Raji (cell line): ENCODE data around the gene ARNT2.

Experiments
- POLR2A ChIP-seq: IDR thresholded peaks from 2 replicates; pipeline ENCODE4 v1.6.1; 2011; ENCODE audit warnings: low read depth, low read length, control low read depth; ENCODE audit not compliant: insufficient read depth

Gene ARNT2

GRCh38 chr15:80585544-80586018 is 181.4 kb downstream of the ARNT2 start:
- no peak for TF ChIP-seq POLR2A

- no peak for TF ChIP-seq POLR2A
Observed at GRCh38 chr15:80586161-80586560, 182.0 kb downstream of the ARNT2 start.

- TF ChIP-seq POLR2A: no peak
Observed at GRCh38 chr15:80587007-80587406, 182.8 kb downstream of the ARNT2 start.

GRCh38 chr15:80587816-80588456 is 183.8 kb downstream of the ARNT2 start:
- TF ChIP-seq POLR2A: no peak

- TF ChIP-seq POLR2A: no peak
Observed at GRCh38 chr15:80588801-80589200, 184.6 kb downstream of the ARNT2 start.

GRCh38 chr15:80590761-80591355 is 186.7 kb downstream of the ARNT2 start:
- TF ChIP-seq POLR2A: no peak

- no peak for TF ChIP-seq POLR2A
Observed at GRCh38 chr15:80591471-80591870, 187.3 kb downstream of the ARNT2 start.

- no peak for TF ChIP-seq POLR2A
Observed at GRCh38 chr15:80591938-80592825, 188.0 kb downstream of the ARNT2 start.

GRCh38 chr15:80593486-80594030 is 189.4 kb downstream of the ARNT2 start:
- TF ChIP-seq POLR2A: no peak

- no peak for TF ChIP-seq POLR2A
Observed at GRCh38 chr15:80594091-80594889, 190.1 kb downstream of the ARNT2 start.

GRCh38 chr15:80595396-80595795 is 191.2 kb downstream of the ARNT2 start:
- no peak for TF ChIP-seq POLR2A

GRCh38 chr15:80596521-80596976 is 192.4 kb downstream of the ARNT2 start:
- no peak for TF ChIP-seq POLR2A

GRCh38 chr15:80597076-80597475 is 192.9 kb downstream of the ARNT2 start:
- TF ChIP-seq POLR2A: no peak

- no peak for TF ChIP-seq POLR2A
Observed at GRCh38 chr15:80599359-80599758, 195.2 kb downstream of the ARNT2 start.

GRCh38 chr15:80600626-80601025 is 196.4 kb downstream of the ARNT2 start:
- no peak for TF ChIP-seq POLR2A
